GM23338 (cell line): ENCODE results near the gene FBXW12. TPM values are rescaled to one million over a fixed set of nuclear protein-coding genes. Genes with fewer than 3 reads are reported as not detected.

Experiments
- ATAC-seq: fragments of 200-7000 bp; cut with Tn5 transposase; 3 replicates; pipeline ENCODE4 v1.9.1; 2020
- DNase-seq: peaks from one replicate; pipeline ENCODE4 v3.0.0-alpha.2; 2015; ENCODE audit warnings: low spot score
- H2AFZ ChIP-seq: fragments of 200-600 bp; sonication (generic); 2 replicates; pipeline ENCODE4 v1.8.0; 2016; ENCODE audit warnings: antibody characterized with exemption, mild to moderate bottlenecking, moderate library complexity
- H3F3A ChIP-seq: fragments of 200-600 bp; sonication (generic); replicated peaks from 2 replicates; pipeline ENCODE4 v1.8.0; 2017; ENCODE audit warnings: antibody characterized with exemption, mixed run types, low read depth
- H3K27ac ChIP-seq: fragments of 200-600 bp; sonication (generic); 2 replicates; pipeline ENCODE4 v1.6.1; 2016; ENCODE audit warnings: low read depth
- H3K27me3 ChIP-seq: fragments of 200-600 bp; sonication (generic); 2 replicates; pipeline ENCODE4 v1.8.0; 2016; ENCODE audit warnings: mild to moderate bottlenecking, mixed run types, moderate library complexity; ENCODE audit not compliant: insufficient read depth
- H3K36me3 ChIP-seq: fragments of 200-600 bp; sonication (generic); 2 replicates; pipeline ENCODE4 v1.8.0; 2016; ENCODE audit warnings: mild to moderate bottlenecking; ENCODE audit not compliant: insufficient read depth
- H3K4me1 ChIP-seq: fragments of 200-600 bp; sonication (generic); 2 replicates; pipeline ENCODE4 v1.8.0; 2016; ENCODE audit warnings: mild to moderate bottlenecking, moderate library complexity; ENCODE audit not compliant: insufficient read depth
- H3K4me2 ChIP-seq: fragments of 200-600 bp; sonication (generic); 2 replicates; pipeline ENCODE4 v1.7.1; 2017; ENCODE audit warnings: mixed run types
- H3K4me3 ChIP-seq: fragments of 200-600 bp; sonication (generic); 2 replicates; pipeline ENCODE4 v1.6.1; 2016; ENCODE audit warnings: mixed run types
- H3K79me2 ChIP-seq: fragments of 200-600 bp; sonication (generic); replicated peaks from 2 replicates; pipeline ENCODE4 v1.8.0; 2017; ENCODE audit warnings: mild to moderate bottlenecking; ENCODE audit not compliant: insufficient read depth
- H3K9me2 ChIP-seq: fragments of 200-600 bp; sonication (generic); 2 replicates; pipeline ENCODE4 v1.8.0; 2017; ENCODE audit not compliant: insufficient read depth
- H4K20me1 ChIP-seq: fragments of 200-600 bp; sonication (generic); replicated peaks from 2 replicates; pipeline ENCODE4 v1.8.0; 2017; ENCODE audit warnings: mild to moderate bottlenecking; ENCODE audit not compliant: insufficient read depth
- H3K27ac Mint-ChIP-seq: 2 replicates; pipeline ENCODE4 v1.8.0; 2020; ENCODE audit warnings: inconsistent platforms, mild to moderate bottlenecking, moderate library complexity, mixed read lengths
- H3K27me3 Mint-ChIP-seq: 3 replicates; pipeline ENCODE4 v1.8.0; 2022; ENCODE audit warnings: low read depth, mild to moderate bottlenecking, moderate library complexity, mixed read lengths, inconsistent platforms; ENCODE audit not compliant: insufficient read depth, poor library complexity
- H3K36me3 Mint-ChIP-seq: 3 replicates; pipeline ENCODE4 v1.8.0; 2021; ENCODE audit warnings: low read depth, mild to moderate bottlenecking, inconsistent platforms, moderate library complexity, mixed read lengths
- H3K4me1 Mint-ChIP-seq: 3 replicates; pipeline ENCODE4 v1.8.0; 2020; ENCODE audit warnings: mild to moderate bottlenecking, inconsistent platforms, mixed read lengths
- H3K4me3 Mint-ChIP-seq: 3 replicates; pipeline ENCODE4 v1.8.0; 2021; ENCODE audit warnings: moderate library complexity, mild to moderate bottlenecking, inconsistent platforms, mixed read lengths
- H3K9me3 Mint-ChIP-seq: 3 replicates; pipeline ENCODE4 v1.8.0; 2020; ENCODE audit warnings: moderate library complexity, mild to moderate bottlenecking, inconsistent platforms, mixed read lengths
- CREB1 ChIP-seq: fragments of 250-450 bp; sonication (Bioruptor Pico); IDR thresholded peaks from 2 replicates; pipeline ENCODE4 v1.5.0; 2020; ENCODE audit warnings: low read depth, mild to moderate bottlenecking, moderate library complexity
- EZH2phosphoT487 ChIP-seq: fragments of 200-600 bp; sonication (generic); IDR thresholded peaks from one replicate; pipeline ENCODE4 v1.8.1; 2018; ENCODE audit warnings: antibody characterized with exemption; ENCODE audit not compliant: unreplicated experiment
- JUNB ChIP-seq: IDR thresholded peaks from one replicate; pipeline ENCODE4 v1.6.1; 2016; ENCODE audit warnings: antibody characterized with exemption; ENCODE audit not compliant: unreplicated experiment
- NANOG ChIP-seq: IDR thresholded peaks from 2 replicates; pipeline ENCODE4 v1.6.1; 2016; ENCODE audit warnings: antibody characterized with exemption, borderline replicate concordance
- POLR2AphosphoS5 ChIP-seq: IDR thresholded peaks from 2 replicates; pipeline ENCODE4 v1.6.1; 2016; ENCODE audit warnings: antibody characterized with exemption, low read depth
- STAT1 ChIP-seq: IDR thresholded peaks from one replicate; pipeline ENCODE4 v1.6.1; 2016; ENCODE audit warnings: antibody characterized with exemption; ENCODE audit not compliant: unreplicated experiment
- ZNF114 ChIP-seq: fragments of 250-450 bp; sonication (Bioruptor Pico); IDR thresholded peaks from 2 replicates; pipeline ENCODE4 v1.5.0; 2020; ENCODE audit warnings: mild to moderate bottlenecking, moderate library complexity
- polyA plus RNA-seq: library from polyadenylated mRNA; unstranded; fragments of >200 nt; fragmentation: Nextera tagmentation; extraction: Ambion mirVana; gene quantifications from 2 replicates; pipeline ENCODE4 v1.2.1, GENCODE V29; 2016
- total RNA-seq: library from RNA; depleted of rRNA; stranded (reverse); fragments of >200 nt; shearing (Covaris generic); gene quantifications from 2 replicates; pipeline ENCODE4 v1.2.3, GENCODE V29; 2014
- TF ChIP-seq, protein P1 (sequence below): fragments of 250-450 bp; sonication (Bioruptor Pico); IDR thresholded peaks from 2 replicates; pipeline ENCODE4 v1.5.0; 2020; ENCODE audit warnings: mild to moderate bottlenecking, moderate library complexity
- TF ChIP-seq, protein P2 (sequence below), 2 experiments: fragments of 200-600 bp in 1 of 2; sonication (generic) in 1 of 2; conservative IDR thresholded peaks; 2 replicates each; pipeline versions ENCODE4 v1.5.1 to v1.6.1; 2016 to 2017; ENCODE audit warnings: antibody characterized with exemption in 2 of 2, low read depth in 2 of 2, mild to moderate bottlenecking in 2 of 2, moderate library complexity in 1 of 2

Gene FBXW12
- total and polyA plus RNA-seq, 2 experiments from 2014 or later = 0.73 TPM; not detected in 1

DNA sequence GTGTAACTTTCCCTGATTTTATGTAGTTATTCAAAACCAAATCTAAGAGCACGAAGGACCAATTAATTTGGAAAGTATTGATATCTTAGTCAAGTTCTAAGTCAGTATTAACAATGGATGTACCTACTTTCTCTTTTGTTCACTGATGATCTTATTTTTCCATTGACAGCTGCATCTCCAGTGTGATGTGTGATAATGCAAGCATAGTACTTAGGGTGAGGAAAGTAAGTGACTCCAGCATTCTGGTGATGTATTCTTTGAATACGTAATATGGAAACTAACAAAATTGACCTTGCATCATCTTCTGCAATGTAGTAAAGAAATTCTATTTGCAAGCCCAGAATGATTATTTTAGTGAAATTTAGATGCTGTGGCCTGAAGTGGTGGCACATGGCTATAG, 22.4 kb downstream of the FBXW12 start:
- H3K4me1 ChIP-seq = no peaks in the 10 kb centered on the region
- H3K27ac ChIP-seq = no peak overlapping the region
- no peaks in the 10 kb centered on the region for H4K20me1 ChIP-seq
- no peak for ATAC-seq
- Mint-ChIP-seq H3K9me3 (no peaks in the 10 kb centered on the region; the same call in 2 of the 3 replicates), H3K4me1 (peaks cover 8% of the 10 kb centered on the region), H3K27ac (no peak overlapping the region), H3K4me3 (no peak overlapping the region), H3K27me3 (peaks cover 6% of the 10 kb centered on the region), H3K36me3 (peaks cover 3% of the 10 kb centered on the region; the same call in 1 of the 3 replicates)
- TF ChIP-seq JUNB (no peak), CREB1 (CRISPR knock-in tag) (no peak), NANOG (no peak), EZH2phosphoT487 (no peak)
- no peak overlapping the region for H2AFZ ChIP-seq
- H3K9me2 ChIP-seq = no peaks in the 10 kb centered on the region
- DNase-seq = no peak
- H3K4me2 ChIP-seq = no peak overlapping the region
- H3F3A ChIP-seq = no peaks in the 10 kb centered on the region
- no peaks in the 10 kb centered on the region for H3K27me3 ChIP-seq
- no peaks in the 10 kb centered on the region for H3K36me3 ChIP-seq
- no peaks in the 10 kb centered on the region for H3K79me2 ChIP-seq
- H3K4me3 ChIP-seq = no peak overlapping the region

DNA sequence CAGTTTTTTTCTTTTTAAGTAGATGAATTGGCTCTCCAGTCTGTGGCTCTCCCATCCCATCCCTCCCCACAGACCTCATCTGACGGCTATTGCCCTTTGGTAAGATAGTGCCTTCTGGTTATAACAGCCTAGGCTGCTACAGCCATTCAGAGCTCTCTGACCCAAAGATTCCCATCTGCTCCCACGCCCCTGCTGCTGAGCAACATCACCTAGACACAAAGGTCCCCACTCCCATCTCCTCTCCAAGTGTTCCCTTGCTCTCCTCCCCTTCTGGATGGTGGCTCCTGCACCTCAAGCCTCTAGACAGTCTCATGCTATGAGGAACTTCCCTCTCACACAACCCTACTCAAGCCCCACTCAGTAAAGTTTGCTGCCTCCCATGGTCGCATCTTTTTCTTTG, 23.7 kb downstream of the FBXW12 start:
- no peak for DNase-seq
- H3K9me2 ChIP-seq = no peaks in the 10 kb centered on the region
- peaks cover 11% of the 10 kb centered on the region for H3K4me1 Mint-ChIP-seq
- H3F3A ChIP-seq = no peaks in the 10 kb centered on the region; the same call in 1 of the 2 replicates
- peaks cover 5% of the 10 kb centered on the region for H3K27me3 Mint-ChIP-seq
- no peak overlapping the region for H3K4me3 ChIP-seq
- no peak overlapping the region for H2AFZ ChIP-seq
- H3K36me3 ChIP-seq = no peaks in the 10 kb centered on the region
- no peak overlapping the region for H3K27ac ChIP-seq
- TF ChIP-seq ZNF114 (CRISPR knock-in tag) (no peak), POLR2AphosphoS5 (no peak), CREB1 (CRISPR knock-in tag) (no peak), NANOG (no peak), STAT1 (no peak), EZH2phosphoT487 (no peak)
- TF ChIP-seq, protein P1, sequence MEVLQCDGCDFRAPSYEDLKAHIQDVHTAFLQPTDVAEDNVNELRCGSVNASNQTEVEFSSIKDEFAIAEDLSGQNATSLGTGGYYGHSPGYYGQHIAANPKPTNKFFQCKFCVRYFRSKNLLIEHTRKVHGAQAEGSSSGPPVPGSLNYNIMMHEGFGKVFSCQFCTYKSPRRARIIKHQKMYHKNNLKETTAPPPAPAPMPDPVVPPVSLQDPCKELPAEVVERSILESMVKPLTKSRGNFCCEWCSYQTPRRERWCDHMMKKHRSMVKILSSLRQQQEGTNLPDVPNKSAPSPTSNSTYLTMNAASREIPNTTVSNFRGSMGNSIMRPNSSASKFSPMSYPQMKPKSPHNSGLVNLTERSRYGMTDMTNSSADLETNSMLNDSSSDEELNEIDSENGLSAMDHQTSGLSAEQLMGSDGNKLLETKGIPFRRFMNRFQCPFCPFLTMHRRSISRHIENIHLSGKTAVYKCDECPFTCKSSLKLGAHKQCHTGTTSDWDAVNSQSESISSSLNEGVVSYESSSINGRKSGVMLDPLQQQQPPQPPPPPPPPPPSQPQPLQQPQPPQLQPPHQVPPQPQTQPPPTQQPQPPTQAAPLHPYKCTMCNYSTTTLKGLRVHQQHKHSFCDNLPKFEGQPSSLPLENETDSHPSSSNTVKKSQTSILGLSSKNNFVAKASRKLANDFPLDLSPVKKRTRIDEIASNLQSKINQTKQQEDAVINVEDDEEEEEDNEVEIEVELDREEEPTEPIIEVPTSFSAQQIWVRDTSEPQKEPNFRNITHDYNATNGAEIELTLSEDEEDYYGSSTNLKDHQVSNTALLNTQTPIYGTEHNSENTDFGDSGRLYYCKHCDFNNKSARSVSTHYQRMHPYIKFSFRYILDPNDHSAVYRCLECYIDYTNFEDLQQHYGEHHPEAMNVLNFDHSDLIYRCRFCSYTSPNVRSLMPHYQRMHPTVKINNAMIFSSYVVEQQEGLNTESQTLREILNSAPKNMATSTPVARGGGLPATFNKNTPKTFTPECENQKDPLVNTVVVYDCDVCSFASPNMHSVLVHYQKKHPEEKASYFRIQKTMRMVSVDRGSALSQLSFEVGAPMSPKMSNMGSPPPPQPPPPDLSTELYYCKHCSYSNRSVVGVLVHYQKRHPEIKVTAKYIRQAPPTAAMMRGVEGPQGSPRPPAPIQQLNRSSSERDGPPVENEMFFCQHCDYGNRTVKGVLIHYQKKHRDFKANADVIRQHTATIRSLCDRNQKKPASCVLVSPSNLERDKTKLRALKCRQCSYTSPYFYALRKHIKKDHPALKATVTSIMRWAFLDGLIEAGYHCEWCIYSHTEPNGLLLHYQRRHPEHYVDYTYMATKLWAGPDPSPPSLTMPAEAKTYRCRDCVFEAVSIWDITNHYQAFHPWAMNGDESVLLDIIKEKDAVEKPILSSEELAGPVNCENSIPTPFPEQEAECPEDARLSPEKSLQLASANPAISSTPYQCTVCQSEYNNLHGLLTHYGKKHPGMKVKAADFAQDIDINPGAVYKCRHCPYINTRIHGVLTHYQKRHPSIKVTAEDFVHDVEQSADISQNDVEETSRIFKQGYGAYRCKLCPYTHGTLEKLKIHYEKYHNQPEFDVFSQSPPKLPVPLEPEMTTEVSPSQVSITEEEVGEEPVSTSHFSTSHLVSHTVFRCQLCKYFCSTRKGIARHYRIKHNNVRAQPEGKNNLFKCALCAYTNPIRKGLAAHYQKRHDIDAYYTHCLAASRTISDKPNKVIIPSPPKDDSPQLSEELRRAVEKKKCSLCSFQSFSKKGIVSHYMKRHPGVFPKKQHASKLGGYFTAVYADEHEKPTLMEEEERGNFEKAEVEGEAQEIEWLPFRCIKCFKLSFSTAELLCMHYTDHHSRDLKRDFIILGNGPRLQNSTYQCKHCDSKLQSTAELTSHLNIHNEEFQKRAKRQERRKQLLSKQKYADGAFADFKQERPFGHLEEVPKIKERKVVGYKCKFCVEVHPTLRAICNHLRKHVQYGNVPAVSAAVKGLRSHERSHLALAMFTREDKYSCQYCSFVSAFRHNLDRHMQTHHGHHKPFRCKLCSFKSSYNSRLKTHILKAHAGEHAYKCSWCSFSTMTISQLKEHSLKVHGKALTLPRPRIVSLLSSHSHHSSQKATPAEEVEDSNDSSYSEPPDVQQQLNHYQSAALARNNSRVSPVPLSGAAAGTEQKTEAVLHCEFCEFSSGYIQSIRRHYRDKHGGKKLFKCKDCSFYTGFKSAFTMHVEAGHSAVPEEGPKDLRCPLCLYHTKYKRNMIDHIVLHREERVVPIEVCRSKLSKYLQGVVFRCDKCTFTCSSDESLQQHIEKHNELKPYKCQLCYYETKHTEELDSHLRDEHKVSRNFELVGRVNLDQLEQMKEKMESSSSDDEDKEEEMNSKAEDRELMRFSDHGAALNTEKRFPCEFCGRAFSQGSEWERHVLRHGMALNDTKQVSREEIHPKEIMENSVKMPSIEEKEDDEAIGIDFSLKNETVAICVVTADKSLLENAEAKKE (CRISPR knock-in tag) = no peak
- TF ChIP-seq, protein P2, sequence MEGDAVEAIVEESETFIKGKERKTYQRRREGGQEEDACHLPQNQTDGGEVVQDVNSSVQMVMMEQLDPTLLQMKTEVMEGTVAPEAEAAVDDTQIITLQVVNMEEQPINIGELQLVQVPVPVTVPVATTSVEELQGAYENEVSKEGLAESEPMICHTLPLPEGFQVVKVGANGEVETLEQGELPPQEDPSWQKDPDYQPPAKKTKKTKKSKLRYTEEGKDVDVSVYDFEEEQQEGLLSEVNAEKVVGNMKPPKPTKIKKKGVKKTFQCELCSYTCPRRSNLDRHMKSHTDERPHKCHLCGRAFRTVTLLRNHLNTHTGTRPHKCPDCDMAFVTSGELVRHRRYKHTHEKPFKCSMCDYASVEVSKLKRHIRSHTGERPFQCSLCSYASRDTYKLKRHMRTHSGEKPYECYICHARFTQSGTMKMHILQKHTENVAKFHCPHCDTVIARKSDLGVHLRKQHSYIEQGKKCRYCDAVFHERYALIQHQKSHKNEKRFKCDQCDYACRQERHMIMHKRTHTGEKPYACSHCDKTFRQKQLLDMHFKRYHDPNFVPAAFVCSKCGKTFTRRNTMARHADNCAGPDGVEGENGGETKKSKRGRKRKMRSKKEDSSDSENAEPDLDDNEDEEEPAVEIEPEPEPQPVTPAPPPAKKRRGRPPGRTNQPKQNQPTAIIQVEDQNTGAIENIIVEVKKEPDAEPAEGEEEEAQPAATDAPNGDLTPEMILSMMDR (conservative IDR thresholded peaks at IDR 0.05; ENCODE audit: low read depth in 2 of 2) = no peak
- no peaks in the 10 kb centered on the region for H3K79me2 ChIP-seq
- no peaks in the 10 kb centered on the region; the same call in 2 of the 3 replicates for H3K9me3 Mint-ChIP-seq
- H3K4me1 ChIP-seq = no peaks in the 10 kb centered on the region
- no peak overlapping the region for H3K27ac Mint-ChIP-seq
- H3K4me3 Mint-ChIP-seq = no peak overlapping the region
- H3K4me2 ChIP-seq = no peak overlapping the region
- no peak for ATAC-seq
- no peaks in the 10 kb centered on the region for H3K27me3 ChIP-seq
- no peaks in the 10 kb centered on the region for H4K20me1 ChIP-seq
- H3K36me3 Mint-ChIP-seq = peaks cover 9% of the 10 kb centered on the region
